Measurements from ENCODE around the gene CHERP.
"Not testable (repeated sequence)": the region's sequence is repeated elsewhere in the genome, so short reads cannot be mapped to it uniquely, and the experiment has no call there.

CHERP gene

DNA sequence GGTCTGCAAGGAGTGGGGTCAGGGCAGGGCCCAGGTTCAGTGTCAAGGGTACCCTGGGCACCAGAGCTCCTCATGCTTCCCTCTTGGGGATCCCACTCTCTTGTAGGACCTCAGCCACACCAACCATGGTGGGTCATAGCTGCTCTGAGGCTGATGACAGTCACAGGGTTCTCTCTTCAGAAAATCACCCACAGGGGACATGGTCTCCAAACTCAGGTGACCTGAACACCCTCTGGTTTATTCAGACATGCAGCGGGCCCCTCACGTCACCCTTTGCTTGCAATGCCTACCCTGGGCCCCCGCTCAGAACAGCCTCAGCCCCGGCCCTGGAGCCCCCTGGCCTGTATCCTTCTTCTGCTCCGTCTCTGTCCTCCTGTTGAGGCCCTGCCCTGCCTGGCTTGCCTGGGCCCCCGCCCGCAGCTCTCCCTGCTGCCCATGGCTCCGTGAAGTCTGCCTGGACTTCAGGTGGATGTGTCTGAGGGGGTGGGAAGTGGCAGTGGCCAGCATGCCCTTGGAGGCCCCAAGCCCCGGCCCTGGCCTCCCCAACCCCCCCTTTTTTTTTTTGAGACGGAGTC is 20.4 kb downstream of the CHERP start:
- Mint-ChIP-seq H3K27ac (peak overlapping the region; percentile 37), H3K4me1 (ENCODE audit: low read depth) (peaks cover 2% of the 10 kb centered on the region), H3K36me3 (ENCODE audit: low read depth) (peaks cover 93% of the 10 kb centered on the region), H3K27me3 (no peaks in the 10 kb centered on the region), H3K9me3 (no peaks in the 10 kb centered on the region), H3K4me3 (no peak overlapping the region)
- no peak for DNase-seq

GRCh38 chr19:16520986-16521624 is 21.1 kb downstream of the CHERP start:
- Mint-ChIP-seq H3K4me3 (no peak overlapping the region), H3K27ac (peak overlapping the region; percentile 69), H3K36me3 (ENCODE audit: low read depth) (peaks cover 93% of the 10 kb centered on the region), H3K4me1 (ENCODE audit: low read depth) (peaks cover 2% of the 10 kb centered on the region), H3K9me3 (no peaks in the 10 kb centered on the region), H3K27me3 (no peaks in the 10 kb centered on the region)
- DNase-seq = no peak

- no peaks in the 10 kb centered on the region for H3K9me3 Mint-ChIP-seq
- H3K4me3 Mint-ChIP-seq = no peak overlapping the region
- H3K4me1 Mint-ChIP-seq (ENCODE audit: low read depth) = peaks cover 2% of the 10 kb centered on the region
- H3K36me3 Mint-ChIP-seq (ENCODE audit: low read depth) = peaks cover 87% of the 10 kb centered on the region
- no peak for DNase-seq
- H3K27ac Mint-ChIP-seq = peak overlapping the region; percentile 69
- H3K27me3 Mint-ChIP-seq = no peaks in the 10 kb centered on the region
Measured at GRCh38 chr19:16520074-16520973, 21.9 kb downstream of the CHERP start.

- peaks cover 2% of the 10 kb centered on the region for H3K4me1 Mint-ChIP-seq (ENCODE audit: low read depth)
- peak overlapping the region; percentile 61 for H3K27ac Mint-ChIP-seq
- no peaks in the 10 kb centered on the region for H3K9me3 Mint-ChIP-seq
- H3K4me3 Mint-ChIP-seq = no peak overlapping the region
- H3K36me3 Mint-ChIP-seq (ENCODE audit: low read depth) = peaks cover 79% of the 10 kb centered on the region
- no peak for DNase-seq
- no peaks in the 10 kb centered on the region for H3K27me3 Mint-ChIP-seq
Measured at GRCh38 chr19:16519230-16519687, 23.0 kb downstream of the CHERP start.

GRCh38 chr19:16518483-16519229 is 23.6 kb downstream of the CHERP start:
- H3K36me3 Mint-ChIP-seq (ENCODE audit: low read depth) = peaks cover 73% of the 10 kb centered on the region
- H3K9me3 Mint-ChIP-seq = no peaks in the 10 kb centered on the region
- no peak for DNase-seq
- no peaks in the 10 kb centered on the region for H3K27me3 Mint-ChIP-seq
- H3K4me1 Mint-ChIP-seq (ENCODE audit: low read depth) = peaks cover 2% of the 10 kb centered on the region
- H3K27ac Mint-ChIP-seq = peak overlapping the region; percentile 61
- H3K4me3 Mint-ChIP-seq = no peak overlapping the region

DNA sequence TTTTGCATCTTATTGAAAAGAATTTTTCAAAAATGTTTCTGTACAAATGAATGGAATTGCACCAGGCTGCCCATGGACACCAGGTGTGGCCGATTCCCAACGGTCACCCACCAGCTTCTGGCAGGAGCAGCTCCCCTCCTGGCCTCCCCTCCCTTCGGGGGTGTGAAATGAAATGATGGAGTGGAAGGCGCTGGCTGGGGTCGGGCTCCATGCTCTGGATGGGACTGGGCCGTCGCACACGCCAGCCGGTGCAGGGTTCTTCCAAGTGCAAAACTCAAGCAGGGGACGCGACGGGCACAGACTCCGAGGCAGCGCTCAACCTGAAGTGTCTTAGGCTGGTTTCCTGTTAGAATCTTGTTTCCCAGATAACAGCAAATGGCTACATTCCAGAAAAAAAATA is 24.2 kb downstream of the CHERP start:
- H3K4me1 Mint-ChIP-seq (ENCODE audit: low read depth) = peaks cover 2% of the 10 kb centered on the region
- DNase-seq = no peak
- H3K9me3 Mint-ChIP-seq = no peaks in the 10 kb centered on the region
- no peaks in the 10 kb centered on the region for H3K27me3 Mint-ChIP-seq
- no peak overlapping the region for H3K4me3 Mint-ChIP-seq
- peak overlapping the region; percentile 37 for H3K27ac Mint-ChIP-seq
- H3K36me3 Mint-ChIP-seq (ENCODE audit: low read depth) = peaks cover 71% of the 10 kb centered on the region

GRCh38 chr19:16516923-16517610 is 25.2 kb downstream of the CHERP start:
- H3K4me3 Mint-ChIP-seq = no peak overlapping the region
- no peaks in the 10 kb centered on the region for H3K9me3 Mint-ChIP-seq
- peaks cover 2% of the 10 kb centered on the region for H3K4me1 Mint-ChIP-seq (ENCODE audit: low read depth)
- peaks cover 72% of the 10 kb centered on the region for H3K36me3 Mint-ChIP-seq (ENCODE audit: low read depth)
- no peaks in the 10 kb centered on the region for H3K27me3 Mint-ChIP-seq
- no peak overlapping the region for H3K27ac Mint-ChIP-seq
- no peak for DNase-seq

- DNase-seq = no peak
- peaks cover 68% of the 10 kb centered on the region for H3K36me3 Mint-ChIP-seq (ENCODE audit: low read depth)
- H3K27me3 Mint-ChIP-seq = no peaks in the 10 kb centered on the region
- H3K9me3 Mint-ChIP-seq = no peaks in the 10 kb centered on the region
- H3K4me1 Mint-ChIP-seq (ENCODE audit: low read depth) = peaks cover 2% of the 10 kb centered on the region
- H3K27ac Mint-ChIP-seq = no peak overlapping the region
- no peak overlapping the region for H3K4me3 Mint-ChIP-seq
Measured at GRCh38 chr19:16516381-16516780, 25.9 kb downstream of the CHERP start.

DNA sequence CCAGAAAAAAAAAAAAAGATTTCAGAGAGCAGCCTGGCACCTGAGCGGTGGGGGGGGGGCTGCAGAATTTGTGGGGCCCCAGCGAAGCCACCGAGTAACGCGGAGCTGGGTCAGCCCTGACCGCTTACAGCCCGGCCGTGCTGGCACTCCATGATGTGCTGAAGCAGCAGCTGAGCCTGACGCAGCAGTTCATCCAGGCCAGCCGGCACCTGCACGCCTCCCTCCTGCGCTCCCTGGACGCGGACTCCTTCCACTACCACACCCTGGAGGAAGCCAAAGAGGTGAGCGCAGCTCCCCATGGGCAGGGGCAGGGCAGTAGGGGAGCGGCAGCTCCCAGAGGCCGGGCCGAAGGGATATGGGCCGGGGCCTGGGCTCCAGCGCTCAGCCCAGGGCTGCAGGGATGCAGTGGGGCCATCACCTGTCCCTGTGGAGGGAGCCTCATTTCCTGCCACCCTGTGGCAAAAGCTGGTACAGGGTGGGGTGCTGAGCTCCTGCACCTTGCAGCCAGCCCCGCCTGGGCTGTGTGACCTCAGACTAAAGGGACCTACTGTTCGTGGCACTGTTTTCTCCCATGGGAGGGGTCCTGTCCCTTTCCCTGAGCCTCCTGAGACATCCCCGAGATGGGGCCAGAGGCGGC is 27.7 kb downstream of the CHERP start:
- DNase-seq = no peak
- H3K4me1 Mint-ChIP-seq (ENCODE audit: low read depth) = peaks cover 2% of the 10 kb centered on the region
- H3K4me3 Mint-ChIP-seq = no peak overlapping the region
- peaks cover 61% of the 10 kb centered on the region for H3K36me3 Mint-ChIP-seq (ENCODE audit: low read depth)
- no peak overlapping the region for H3K27ac Mint-ChIP-seq
- H3K27me3 Mint-ChIP-seq = no peaks in the 10 kb centered on the region
- no peaks in the 10 kb centered on the region for H3K9me3 Mint-ChIP-seq

- not testable (repeated sequence) for H3K4me3 Mint-ChIP-seq; H3K4me1 Mint-ChIP-seq (ENCODE audit: low read depth); H3K27ac Mint-ChIP-seq; DNase-seq; H3K27me3 Mint-ChIP-seq; H3K9me3 Mint-ChIP-seq
- peaks cover 47% of the 10 kb centered on the region for H3K36me3 Mint-ChIP-seq (ENCODE audit: low read depth)
Measured at GRCh38 chr19:16512611-16513010, 29.6 kb downstream of the CHERP start.

DNA sequence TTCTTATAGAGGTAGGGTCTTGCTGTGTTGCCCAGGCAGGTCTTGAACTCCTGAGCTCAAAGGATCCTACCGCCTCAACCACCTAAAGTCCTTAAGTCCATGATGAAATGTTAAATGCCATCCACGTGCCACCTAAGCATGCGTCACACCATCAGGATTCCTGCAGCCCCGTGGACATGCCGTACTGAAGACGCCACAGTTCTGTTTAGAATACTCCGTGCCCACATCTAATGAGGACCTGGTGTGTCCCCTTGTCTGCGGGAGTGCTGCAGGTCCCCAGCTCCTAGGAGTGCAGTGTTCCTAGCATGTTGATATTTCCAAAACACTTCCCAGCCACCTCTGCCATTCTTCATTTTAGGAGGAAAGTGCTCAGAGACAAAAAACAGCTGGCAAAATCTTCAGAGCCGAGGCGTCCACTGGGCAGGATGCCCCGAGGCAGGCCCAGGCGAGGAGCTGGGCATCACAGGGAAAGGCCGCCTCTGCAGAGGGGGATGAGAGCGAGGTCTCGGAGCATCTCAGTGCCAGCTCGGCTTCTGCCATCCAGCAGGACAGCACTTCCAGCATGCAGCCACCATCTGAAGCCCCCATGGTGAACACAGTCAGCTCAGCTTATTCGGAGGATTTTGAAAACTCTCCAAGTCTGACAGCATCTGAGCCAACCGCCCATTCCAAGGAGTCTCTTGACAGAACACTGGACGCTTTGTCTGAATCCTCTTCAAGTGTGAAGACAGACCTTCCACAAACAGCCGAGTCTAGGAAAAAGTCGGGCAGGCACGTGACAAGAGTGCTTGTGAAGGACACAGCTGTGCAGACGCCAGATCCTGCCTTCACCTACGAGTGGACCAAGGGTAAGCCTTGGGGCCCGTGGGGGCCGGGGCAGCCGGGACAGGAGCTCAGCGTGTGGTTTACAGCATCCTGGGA is 32.8 kb downstream of the CHERP start:
- Mint-ChIP-seq H3K36me3 (ENCODE audit: low read depth) (peaks cover 42% of the 10 kb centered on the region), H3K4me1 (ENCODE audit: low read depth) (no peaks in the 10 kb centered on the region), H3K9me3 (no peaks in the 10 kb centered on the region), H3K27ac (no peak overlapping the region), H3K4me3 (no peak overlapping the region), H3K27me3 (no peaks in the 10 kb centered on the region)
- no peak for DNase-seq

GRCh38 chr19:16508546-16508945 is 33.7 kb downstream of the CHERP start:
- Mint-ChIP-seq H3K4me1 (ENCODE audit: low read depth) (no peaks in the 10 kb centered on the region), H3K9me3 (no peaks in the 10 kb centered on the region), H3K27me3 (no peaks in the 10 kb centered on the region), H3K36me3 (ENCODE audit: low read depth) (peaks cover 47% of the 10 kb centered on the region), H3K27ac (no peak overlapping the region), H3K4me3 (no peak overlapping the region)
- no peak for DNase-seq

DNA sequence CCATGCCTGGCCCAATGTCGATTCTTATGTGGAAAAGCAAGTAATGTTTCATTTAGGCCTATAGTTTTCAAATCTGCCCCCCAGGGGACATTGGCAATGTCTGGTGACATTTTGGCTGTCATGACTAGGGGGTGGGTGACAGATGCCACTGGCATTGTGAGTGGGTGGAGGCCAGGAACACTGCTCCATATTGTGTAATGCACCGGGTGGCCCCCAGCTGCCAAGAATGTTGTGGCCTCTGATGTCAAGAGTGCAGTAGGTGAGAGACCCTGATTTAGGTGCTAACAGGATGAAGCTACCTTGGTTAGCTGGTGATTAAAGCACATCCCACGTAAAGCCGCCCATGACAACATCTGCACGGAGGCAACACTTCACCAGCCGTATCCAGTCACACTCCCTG is 35.3 kb downstream of the CHERP start:
- no peak overlapping the region for H3K4me3 Mint-ChIP-seq

More for the DNA sequence above, 35.3 kb downstream of the CHERP start:
- DNase-seq = no peak
- H3K27me3 Mint-ChIP-seq = no peaks in the 10 kb centered on the region
- no peak overlapping the region for H3K27ac Mint-ChIP-seq
- no peaks in the 10 kb centered on the region for H3K9me3 Mint-ChIP-seq
- H3K4me1 Mint-ChIP-seq (ENCODE audit: low read depth) = peaks cover 4% of the 10 kb centered on the region
- peaks cover 48% of the 10 kb centered on the region for H3K36me3 Mint-ChIP-seq (ENCODE audit: low read depth)

Measured in activated T-cell treated with anti-CD3 and anti-CD28 coated beads, Interleukin-2, amount 50 U/mL, for 24 hours (primary cell).